ENCODE data around the gene CD200R1L. TPM values are rescaled to one million over a fixed set of nuclear protein-coding genes. Genes with fewer than 3 reads are reported as not detected.
A peak's percentile ranks its signal among the peaks of the same experiment; 100 is the strongest.

CD200R1L gene
- polyA plus RNA-seq, 2 donors = not detected

DNA sequence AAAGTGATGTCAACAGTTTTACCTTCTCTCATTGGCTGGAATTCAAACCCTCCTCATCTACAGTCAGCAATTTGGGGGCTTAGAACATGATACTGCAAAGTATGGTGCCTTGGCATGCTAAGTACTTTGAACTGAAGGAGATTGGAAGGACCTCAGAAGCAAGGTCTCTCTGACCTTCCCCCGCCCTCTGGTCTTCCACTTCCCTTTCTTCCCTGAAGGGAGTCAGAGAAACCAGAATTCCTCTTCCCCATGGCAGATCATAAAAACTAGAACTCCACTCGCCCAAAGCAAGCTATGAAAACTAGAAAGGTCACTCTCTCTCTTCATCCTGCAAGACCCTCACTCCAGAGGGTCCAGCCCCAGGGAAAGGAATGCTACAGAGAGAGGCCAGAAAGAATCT, 64.2 kb downstream of the CD200R1L start:
- 40 to 65% methylated on average over 2 of the region's 2 CpGs for WGBS, 2 donors
- Histone ChIP-seq H3K9me3 (ENCODE audit: control insufficient read depth in 2 of 2, insufficient read depth in 1 of 2, low read depth in 1 of 2, low read length in 1 of 2) (no peaks in the 10 kb centered on the region), H3K36me3 (ENCODE audit: control insufficient read depth in 2 of 2, insufficient read depth in 2 of 2, low read length in 1 of 2) (no peaks in the 10 kb centered on the region), H3K4me1 (ENCODE audit: control insufficient read depth in 2 of 2, insufficient read depth in 2 of 2, low read length in 1 of 2) (peaks cover 0 to 2% of the 10 kb centered on the region in 2 donors), H3K27me3 (ENCODE audit: control insufficient read depth in 1 of 2, insufficient read depth in 2 of 2, low read length in 2 of 2) (no peaks in the 10 kb centered on the region), H3K27ac (ENCODE audit: low read depth in 2 of 2, low read length in 1 of 2) (no peak overlapping the region), H3K4me3 (ENCODE audit: low read depth in 1 of 2, low read length in 2 of 2) (no peak overlapping the region)

DNA sequence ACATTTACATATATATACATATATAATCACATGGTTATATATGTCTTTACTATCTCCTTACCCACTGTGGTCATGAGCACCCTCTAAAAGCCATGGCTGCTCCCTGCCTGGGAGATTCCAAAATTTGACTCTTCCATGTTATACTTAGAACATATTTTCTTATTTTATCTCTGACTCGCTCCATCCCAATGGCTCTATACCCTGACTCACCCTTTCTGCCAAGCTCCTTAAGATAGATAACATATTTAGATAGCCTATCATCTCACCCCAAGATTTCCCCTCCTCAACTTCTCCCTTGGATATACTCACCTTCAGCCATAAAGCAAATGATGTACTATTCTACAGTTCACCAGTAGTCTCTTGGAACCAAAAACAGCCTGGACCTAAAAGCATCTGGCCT, 65.1 kb downstream of the CD200R1L start:
- H3K4me3 ChIP-seq (ENCODE audit: low read depth in 1 of 2, low read length in 2 of 2) = no peak overlapping the region
- 93 to 95% methylated on average over 1 of the region's 1 CpG for WGBS, 2 donors
- no peaks in the 10 kb centered on the region for H3K36me3 ChIP-seq (ENCODE audit: control insufficient read depth in 2 of 2, insufficient read depth in 2 of 2, low read length in 1 of 2)
- no peaks in the 10 kb centered on the region for H3K9me3 ChIP-seq (ENCODE audit: control insufficient read depth in 2 of 2, insufficient read depth in 1 of 2, low read depth in 1 of 2, low read length in 1 of 2)
- H3K27ac ChIP-seq (ENCODE audit: low read depth in 2 of 2, low read length in 1 of 2) = no peak overlapping the region
- peaks cover 0 to 2% of the 10 kb centered on the region in 2 donors for H3K4me1 ChIP-seq (ENCODE audit: control insufficient read depth in 2 of 2, insufficient read depth in 2 of 2, low read length in 1 of 2)
- no peaks in the 10 kb centered on the region for H3K27me3 ChIP-seq (ENCODE audit: control insufficient read depth in 1 of 2, insufficient read depth in 2 of 2, low read length in 2 of 2)

DNA sequence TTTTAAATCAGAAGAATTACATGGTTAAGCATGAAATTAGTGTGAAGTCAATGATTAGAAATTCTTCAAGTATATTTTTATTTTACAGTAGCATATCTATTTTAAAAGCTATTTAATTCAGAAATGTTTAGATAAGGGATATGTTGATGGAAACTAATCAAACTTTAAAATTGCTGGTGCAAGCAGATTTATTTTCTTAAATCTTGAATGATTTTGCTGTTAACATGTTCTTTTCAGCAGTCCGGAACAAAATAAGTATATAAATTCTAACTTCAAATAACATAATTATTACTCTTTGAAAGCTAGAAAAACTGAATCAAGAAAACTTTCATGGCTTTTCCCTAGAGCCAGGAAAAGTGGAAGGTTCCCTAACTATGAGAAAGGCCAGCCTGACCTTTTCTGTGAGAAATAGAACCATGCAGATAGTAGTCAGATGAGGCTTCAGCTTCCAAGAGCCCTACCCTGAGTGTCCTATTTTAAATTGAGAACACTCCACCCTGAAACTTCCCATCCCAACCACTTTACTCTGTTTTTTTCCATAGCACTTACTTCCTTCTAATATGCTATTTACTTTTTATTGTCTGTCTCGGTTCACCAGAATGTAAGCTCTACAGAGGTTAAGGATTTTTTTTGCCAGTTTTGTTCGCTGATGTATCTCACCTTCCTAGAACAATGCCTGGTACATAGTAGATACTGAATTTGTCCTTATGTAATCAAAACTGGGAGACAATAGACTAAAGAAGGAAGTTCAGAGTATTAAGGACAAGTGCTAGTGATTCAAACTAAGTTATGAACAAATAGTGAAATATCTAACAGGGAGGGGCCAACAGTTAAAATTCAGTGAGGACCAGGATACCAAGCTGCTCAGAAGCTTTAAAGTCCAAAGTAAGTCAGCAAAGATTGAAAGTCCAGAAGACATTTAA, 66.8 kb downstream of the CD200R1L start:
- WGBS, 2 donors = 58 to 63% methylated on average over 3 of the region's 3 CpGs
- no peaks in the 10 kb centered on the region for H3K36me3 ChIP-seq (ENCODE audit: control insufficient read depth in 2 of 2, insufficient read depth in 2 of 2, low read length in 1 of 2)
- no peak overlapping the region for H3K4me3 ChIP-seq (ENCODE audit: low read depth in 1 of 2, low read length in 2 of 2)
- H3K27ac ChIP-seq (ENCODE audit: low read depth in 2 of 2, low read length in 1 of 2) = peak overlapping the region; percentile 78 to 83
- no peaks in the 10 kb centered on the region for H3K27me3 ChIP-seq (ENCODE audit: control insufficient read depth in 1 of 2, insufficient read depth in 2 of 2, low read length in 2 of 2)
- no peaks in the 10 kb centered on the region for H3K9me3 ChIP-seq (ENCODE audit: control insufficient read depth in 2 of 2, insufficient read depth in 1 of 2, low read depth in 1 of 2, low read length in 1 of 2)
- H3K4me1 ChIP-seq (ENCODE audit: control insufficient read depth in 2 of 2, insufficient read depth in 2 of 2, low read length in 1 of 2) = peaks cover 0 to 6% of the 10 kb centered on the region in 2 donors

DNA sequence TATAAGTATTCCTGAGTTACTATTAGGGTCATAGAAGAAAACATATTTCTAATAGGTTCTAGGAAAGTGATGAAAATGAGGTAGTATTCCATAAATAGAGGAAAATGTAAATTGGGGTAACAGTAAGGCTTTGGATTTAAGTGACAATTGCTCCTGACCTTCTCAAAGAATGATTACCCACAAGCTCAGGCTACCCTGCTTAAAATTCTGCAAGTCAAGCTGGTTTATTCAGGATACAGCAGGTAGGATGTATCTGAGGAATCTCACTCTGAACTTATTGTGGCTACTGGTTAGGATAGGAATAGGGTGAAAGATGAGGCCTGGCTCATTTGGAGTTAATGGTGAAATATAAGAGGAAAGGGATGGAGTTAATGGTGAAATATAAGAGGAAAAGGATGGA, 67.7 kb downstream of the CD200R1L start:
- Histone ChIP-seq H3K27ac (ENCODE audit: low read depth in 2 of 2, low read length in 1 of 2) (peak overlapping the region; percentile 21 to 81), H3K36me3 (ENCODE audit: control insufficient read depth in 2 of 2, insufficient read depth in 2 of 2, low read length in 1 of 2) (no peaks in the 10 kb centered on the region), H3K4me1 (ENCODE audit: control insufficient read depth in 2 of 2, insufficient read depth in 2 of 2, low read length in 1 of 2) (peaks cover 0 to 6% of the 10 kb centered on the region in 2 donors), H3K9me3 (ENCODE audit: control insufficient read depth in 2 of 2, insufficient read depth in 1 of 2, low read depth in 1 of 2, low read length in 1 of 2) (no peaks in the 10 kb centered on the region), H3K27me3 (ENCODE audit: control insufficient read depth in 1 of 2, insufficient read depth in 2 of 2, low read length in 2 of 2) (no peaks in the 10 kb centered on the region), H3K4me3 (ENCODE audit: low read depth in 1 of 2, low read length in 2 of 2) (no peak overlapping the region)

DNA sequence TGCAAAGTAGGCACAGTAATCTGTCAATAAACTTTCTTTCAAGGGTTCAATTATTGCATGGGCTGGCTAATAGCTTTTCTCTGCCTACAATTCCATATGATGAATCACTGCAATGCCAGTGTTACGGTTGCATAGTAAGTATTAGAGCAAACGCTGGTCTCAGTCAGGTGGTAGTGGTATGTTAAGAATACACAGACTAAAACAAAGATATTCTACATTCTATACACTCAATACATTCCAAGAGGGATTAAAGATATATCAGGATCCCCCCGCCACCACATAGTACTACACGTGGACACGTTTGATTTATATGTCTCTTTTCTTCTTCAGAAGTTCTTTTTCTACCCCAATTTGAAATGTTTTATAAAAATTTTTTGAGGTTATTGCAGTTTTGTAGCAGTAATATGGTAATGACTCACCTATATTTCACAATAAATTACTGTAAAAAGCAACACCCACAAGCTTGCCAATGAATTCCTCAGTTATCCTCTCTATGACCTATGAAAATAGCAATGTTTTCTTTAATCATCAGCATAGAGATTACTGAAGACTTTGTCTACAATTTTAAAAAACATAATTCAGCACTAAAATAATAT, 68.2 kb downstream of the CD200R1L start:
- H3K9me3 ChIP-seq (ENCODE audit: control insufficient read depth in 2 of 2, insufficient read depth in 1 of 2, low read depth in 1 of 2, low read length in 1 of 2) = no peaks in the 10 kb centered on the region
- peak overlapping the region; percentile 7 to 71 for H3K27ac ChIP-seq (ENCODE audit: low read depth in 2 of 2, low read length in 1 of 2)
- peaks cover 0 to 6% of the 10 kb centered on the region in 2 donors for H3K4me1 ChIP-seq (ENCODE audit: control insufficient read depth in 2 of 2, insufficient read depth in 2 of 2, low read length in 1 of 2)
- 54 to 69% methylated on average over 5 of the region's 5 CpGs for WGBS, 2 donors
- H3K4me3 ChIP-seq (ENCODE audit: low read depth in 1 of 2, low read length in 2 of 2) = no peak overlapping the region
- H3K36me3 ChIP-seq (ENCODE audit: control insufficient read depth in 2 of 2, insufficient read depth in 2 of 2, low read length in 1 of 2) = no peaks in the 10 kb centered on the region
- H3K27me3 ChIP-seq (ENCODE audit: control insufficient read depth in 1 of 2, insufficient read depth in 2 of 2, low read length in 2 of 2) = no peaks in the 10 kb centered on the region

DNA sequence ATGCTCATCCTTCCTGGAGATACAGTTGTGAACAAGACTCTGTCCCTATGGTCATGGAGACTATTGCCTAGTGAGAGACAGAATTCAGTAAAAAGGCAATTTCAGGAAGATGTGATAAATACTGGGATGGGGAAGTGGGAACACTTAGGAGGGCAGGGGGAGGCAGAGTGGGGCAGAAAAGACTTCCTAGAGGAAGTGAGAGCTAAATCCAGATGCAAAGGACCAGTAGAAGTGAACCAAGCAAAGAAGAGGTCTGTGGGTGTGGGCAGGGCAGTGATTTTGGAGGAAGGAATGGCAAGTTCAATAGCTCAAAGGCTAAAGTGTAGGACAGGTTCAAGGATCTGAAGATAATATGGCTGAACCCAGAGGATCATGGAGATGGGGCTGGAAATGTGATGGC, 68.9 kb downstream of the CD200R1L start:
- H3K4me3 ChIP-seq (ENCODE audit: low read depth in 1 of 2, low read length in 2 of 2) = no peak overlapping the region
- H3K9me3 ChIP-seq (ENCODE audit: control insufficient read depth in 2 of 2, insufficient read depth in 1 of 2, low read depth in 1 of 2, low read length in 1 of 2) = no peaks in the 10 kb centered on the region
- H3K27me3 ChIP-seq (ENCODE audit: control insufficient read depth in 1 of 2, insufficient read depth in 2 of 2, low read length in 2 of 2) = no peaks in the 10 kb centered on the region
- peaks cover 0 to 6% of the 10 kb centered on the region in 2 donors for H3K4me1 ChIP-seq (ENCODE audit: control insufficient read depth in 2 of 2, insufficient read depth in 2 of 2, low read length in 1 of 2)
- no peaks in the 10 kb centered on the region for H3K36me3 ChIP-seq (ENCODE audit: control insufficient read depth in 2 of 2, insufficient read depth in 2 of 2, low read length in 1 of 2)
- peak overlapping the region; percentile 71 to 93 for H3K27ac ChIP-seq (ENCODE audit: low read depth in 2 of 2, low read length in 1 of 2)

DNA sequence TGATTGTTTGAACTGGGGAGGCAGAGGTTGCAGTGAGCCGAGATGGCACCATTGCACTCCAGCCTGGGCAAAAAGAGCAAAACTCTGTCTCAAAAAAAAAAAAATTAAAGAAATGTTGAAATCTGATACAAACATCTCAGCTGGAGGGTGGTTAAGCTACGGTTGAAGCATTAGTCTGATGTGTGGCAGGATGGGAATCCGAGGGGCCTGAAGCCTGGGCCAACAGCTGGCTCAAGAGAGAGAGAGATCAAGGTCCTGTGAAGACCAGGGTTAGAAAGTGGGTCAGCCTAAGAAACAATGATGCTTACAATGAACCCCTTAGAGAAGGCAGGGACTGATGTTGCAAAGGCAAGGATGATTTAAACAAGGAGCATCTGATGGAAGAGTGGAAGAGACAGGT, 69.8 kb downstream of the CD200R1L start:
- 87 to 91% methylated on average over 3 of the region's 3 CpGs for WGBS, 2 donors
- Histone ChIP-seq H3K4me3 (ENCODE audit: low read depth in 1 of 2, low read length in 2 of 2) (no peak overlapping the region), H3K9me3 (ENCODE audit: control insufficient read depth in 2 of 2, insufficient read depth in 1 of 2, low read depth in 1 of 2, low read length in 1 of 2) (no peaks in the 10 kb centered on the region), H3K27ac (ENCODE audit: low read depth in 2 of 2, low read length in 1 of 2) (peak overlapping the region; percentile 71 to 93), H3K27me3 (ENCODE audit: control insufficient read depth in 1 of 2, insufficient read depth in 2 of 2, low read length in 2 of 2) (no peaks in the 10 kb centered on the region), H3K4me1 (ENCODE audit: control insufficient read depth in 2 of 2, insufficient read depth in 2 of 2, low read length in 1 of 2) (peaks cover 0 to 6% of the 10 kb centered on the region in 2 donors), H3K36me3 (ENCODE audit: control insufficient read depth in 2 of 2, insufficient read depth in 2 of 2, low read length in 1 of 2) (no peaks in the 10 kb centered on the region)

DNA sequence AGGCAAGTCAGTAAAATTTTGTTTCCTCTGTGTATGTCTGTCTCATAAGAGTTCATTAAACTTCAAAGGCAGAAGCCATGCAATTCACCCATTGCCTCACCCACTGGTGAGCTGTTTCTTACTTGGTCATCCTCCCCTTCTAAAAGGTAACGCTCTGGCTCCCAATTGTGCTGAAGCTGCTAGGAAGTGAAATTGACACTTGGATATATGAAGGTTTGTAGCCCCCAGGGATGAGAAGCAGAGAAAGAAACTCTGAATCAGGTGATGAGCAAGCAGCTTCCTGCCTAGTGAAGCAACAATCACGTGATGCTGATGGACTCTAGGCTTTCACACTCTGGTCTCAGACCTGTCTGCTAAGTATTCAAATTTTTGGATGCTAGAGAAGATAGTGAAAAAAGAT, 70.7 kb downstream of the CD200R1L start:
- H3K4me3 ChIP-seq (ENCODE audit: low read depth in 1 of 2, low read length in 2 of 2) = no peak overlapping the region
- 43 to 53% methylated on average over 2 of the region's 2 CpGs for WGBS, 2 donors
- no peaks in the 10 kb centered on the region for H3K9me3 ChIP-seq (ENCODE audit: control insufficient read depth in 2 of 2, insufficient read depth in 1 of 2, low read depth in 1 of 2, low read length in 1 of 2)
- no peaks in the 10 kb centered on the region for H3K36me3 ChIP-seq (ENCODE audit: control insufficient read depth in 2 of 2, insufficient read depth in 2 of 2, low read length in 1 of 2)
- H3K27ac ChIP-seq (ENCODE audit: low read depth in 2 of 2, low read length in 1 of 2) = peak overlapping the region in 1 of 2 donors; percentile 96
- peaks cover 0 to 6% of the 10 kb centered on the region in 2 donors for H3K4me1 ChIP-seq (ENCODE audit: control insufficient read depth in 2 of 2, insufficient read depth in 2 of 2, low read length in 1 of 2)
- no peaks in the 10 kb centered on the region for H3K27me3 ChIP-seq (ENCODE audit: control insufficient read depth in 1 of 2, insufficient read depth in 2 of 2, low read length in 2 of 2)

DNA sequence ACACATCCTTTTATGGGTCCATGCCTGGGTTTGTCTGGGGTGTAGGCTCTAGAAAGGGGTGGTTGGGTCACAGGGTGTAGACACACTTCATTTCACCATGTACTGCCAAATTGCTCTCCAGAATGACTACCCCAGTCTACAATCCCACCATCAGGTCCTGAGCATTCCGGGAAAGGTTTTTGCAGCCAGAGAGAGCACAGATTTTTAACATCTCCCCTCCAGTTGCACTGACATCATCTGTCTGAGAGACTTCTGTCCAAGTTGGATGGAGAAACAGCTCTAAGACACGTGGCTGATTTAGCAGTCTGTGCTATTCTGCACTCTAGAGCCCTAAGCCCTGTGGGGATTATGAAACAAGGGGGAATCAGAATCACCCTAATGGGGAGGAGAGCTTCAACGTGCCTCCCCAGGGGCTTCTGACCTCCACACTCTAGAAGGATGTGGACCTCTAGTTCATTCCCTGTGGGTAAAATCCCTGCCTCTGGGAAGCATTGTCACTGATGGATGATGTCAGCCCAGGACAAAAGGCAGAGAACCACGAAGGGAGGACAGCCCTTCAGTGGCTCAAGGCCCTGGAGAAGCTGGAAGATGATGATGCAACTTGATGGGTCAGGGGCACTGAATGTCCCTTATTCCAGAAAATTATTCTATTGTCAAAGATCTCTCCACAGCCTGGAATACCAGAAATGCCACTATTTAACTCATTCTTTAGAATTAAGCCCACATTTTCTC, 71.5 kb downstream of the CD200R1L start:
- Histone ChIP-seq H3K4me3 (ENCODE audit: low read depth in 1 of 2, low read length in 2 of 2) (no peak overlapping the region), H3K36me3 (ENCODE audit: control insufficient read depth in 2 of 2, insufficient read depth in 2 of 2, low read length in 1 of 2) (no peaks in the 10 kb centered on the region), H3K4me1 (ENCODE audit: control insufficient read depth in 2 of 2, insufficient read depth in 2 of 2, low read length in 1 of 2) (peaks cover 0 to 4% of the 10 kb centered on the region in 2 donors), H3K27ac (ENCODE audit: low read depth in 2 of 2, low read length in 1 of 2) (peak overlapping the region; percentile 71 to 96), H3K9me3 (ENCODE audit: control insufficient read depth in 2 of 2, insufficient read depth in 1 of 2, low read depth in 1 of 2, low read length in 1 of 2) (no peaks in the 10 kb centered on the region), H3K27me3 (ENCODE audit: control insufficient read depth in 1 of 2, insufficient read depth in 2 of 2, low read length in 2 of 2) (no peaks in the 10 kb centered on the region)
- 54 to 56% methylated on average over 4 of the region's 4 CpGs for WGBS, 2 donors
